ENCODE measurements around the gene PLPP4. TPM values are rescaled to one million over a fixed set of nuclear protein-coding genes. Genes with fewer than 3 reads are reported as not detected.

The PLPP4 gene
- total RNA-seq, 2 donors from 2014 or later = not detected

DNA sequence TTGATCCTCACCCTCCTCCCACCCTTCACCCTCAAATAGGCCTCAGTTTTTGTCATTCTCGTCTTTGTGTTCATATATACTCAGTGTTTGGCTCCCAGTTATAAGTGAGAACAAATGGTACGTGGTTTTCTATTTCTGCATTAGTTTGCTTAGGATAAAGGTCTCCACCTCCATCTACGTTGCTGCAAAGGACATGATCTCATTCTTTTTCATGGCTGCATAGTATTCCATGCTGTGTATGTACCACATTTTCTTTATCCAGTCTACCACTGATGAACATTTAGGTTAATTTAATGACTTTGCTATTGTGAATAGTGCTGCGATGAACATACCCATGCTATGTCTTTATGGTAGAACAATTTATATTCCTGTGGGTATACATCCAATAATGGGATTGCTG is 91.2 kb downstream of the PLPP4 start:
- H3K27ac ChIP-seq = no peak overlapping the region
- H3K9me3 ChIP-seq = no peaks in the 10 kb centered on the region
- no peak for ATAC-seq (ENCODE audit: insufficient number of reproducible peaks, low FRiP score, low read depth)
- no peak overlapping the region for H3K4me3 ChIP-seq
- no peaks in the 10 kb centered on the region for H3K4me1 ChIP-seq (ENCODE audit: control insufficient read depth in 1 of 2, low read depth in 2 of 2)
- TF ChIP-seq, protein P1, sequence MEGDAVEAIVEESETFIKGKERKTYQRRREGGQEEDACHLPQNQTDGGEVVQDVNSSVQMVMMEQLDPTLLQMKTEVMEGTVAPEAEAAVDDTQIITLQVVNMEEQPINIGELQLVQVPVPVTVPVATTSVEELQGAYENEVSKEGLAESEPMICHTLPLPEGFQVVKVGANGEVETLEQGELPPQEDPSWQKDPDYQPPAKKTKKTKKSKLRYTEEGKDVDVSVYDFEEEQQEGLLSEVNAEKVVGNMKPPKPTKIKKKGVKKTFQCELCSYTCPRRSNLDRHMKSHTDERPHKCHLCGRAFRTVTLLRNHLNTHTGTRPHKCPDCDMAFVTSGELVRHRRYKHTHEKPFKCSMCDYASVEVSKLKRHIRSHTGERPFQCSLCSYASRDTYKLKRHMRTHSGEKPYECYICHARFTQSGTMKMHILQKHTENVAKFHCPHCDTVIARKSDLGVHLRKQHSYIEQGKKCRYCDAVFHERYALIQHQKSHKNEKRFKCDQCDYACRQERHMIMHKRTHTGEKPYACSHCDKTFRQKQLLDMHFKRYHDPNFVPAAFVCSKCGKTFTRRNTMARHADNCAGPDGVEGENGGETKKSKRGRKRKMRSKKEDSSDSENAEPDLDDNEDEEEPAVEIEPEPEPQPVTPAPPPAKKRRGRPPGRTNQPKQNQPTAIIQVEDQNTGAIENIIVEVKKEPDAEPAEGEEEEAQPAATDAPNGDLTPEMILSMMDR (IDR thresholded peaks at IDR 0.05) = no peak
- H3K36me3 ChIP-seq = no peaks in the 10 kb centered on the region
- DNase-seq (ENCODE audit: low spot score) = no peak
- no peaks in the 10 kb centered on the region for H3K27me3 ChIP-seq (replicated peaks; ENCODE audit: insufficient read depth)

GRCh38 chr10:120552262-120552661 is 95.2 kb downstream of the PLPP4 start:
- H3K27ac ChIP-seq = no peak overlapping the region
- TF ChIP-seq, protein P1 (IDR thresholded peaks at IDR 0.05) = no peak
- H3K27me3 ChIP-seq (replicated peaks; ENCODE audit: insufficient read depth) = no peaks in the 10 kb centered on the region
- peaks cover 9% of the 10 kb centered on the region for H3K9me3 ChIP-seq
- H3K36me3 ChIP-seq = no peaks in the 10 kb centered on the region
- no peaks in the 10 kb centered on the region for H3K4me1 ChIP-seq (ENCODE audit: control insufficient read depth in 1 of 2, low read depth in 2 of 2)
- H3K4me3 ChIP-seq = no peak overlapping the region
- DNase-seq (ENCODE audit: low spot score) = no peak
- no peak for ATAC-seq (ENCODE audit: insufficient number of reproducible peaks, low FRiP score, low read depth)

GRCh38 chr10:120553911-120554310 is 96.9 kb downstream of the PLPP4 start:
- Histone ChIP-seq H3K27me3 (replicated peaks; ENCODE audit: insufficient read depth) (no peaks in the 10 kb centered on the region), H3K9me3 (peaks cover 9% of the 10 kb centered on the region), H3K4me1 (ENCODE audit: control insufficient read depth in 1 of 2, low read depth in 2 of 2) (no peaks in the 10 kb centered on the region), H3K27ac (no peak overlapping the region), H3K4me3 (no peak overlapping the region), H3K36me3 (no peaks in the 10 kb centered on the region)
- ATAC-seq (ENCODE audit: insufficient number of reproducible peaks, low FRiP score, low read depth) = no peak
- DNase-seq (ENCODE audit: low spot score) = no peak
- TF ChIP-seq, protein P1 (IDR thresholded peaks at IDR 0.05) = no peak

DNA sequence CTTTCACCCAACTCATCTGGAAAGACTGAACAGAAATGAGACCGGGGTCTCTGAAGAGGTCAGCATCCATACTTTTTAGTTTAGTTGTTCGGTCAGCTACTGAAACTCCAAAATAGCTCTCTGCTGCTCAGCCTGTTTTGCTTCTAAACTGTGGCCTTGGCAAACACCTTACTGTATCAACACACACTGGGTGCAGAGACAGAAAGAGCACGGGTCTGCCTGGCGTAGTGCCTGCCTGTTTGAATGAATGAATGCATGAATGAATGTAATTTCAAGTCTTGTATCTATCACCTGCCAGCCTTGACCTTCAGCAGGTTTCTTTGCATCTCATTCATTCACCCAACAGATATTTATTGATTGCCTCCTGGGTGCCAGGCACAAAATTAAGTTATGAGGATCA is 98.4 kb downstream of the PLPP4 start:
- no peak for ATAC-seq (ENCODE audit: insufficient number of reproducible peaks, low FRiP score, low read depth)
- Histone ChIP-seq H3K27ac (no peak overlapping the region), H3K4me1 (ENCODE audit: control insufficient read depth in 1 of 2, low read depth in 2 of 2) (no peaks in the 10 kb centered on the region), H3K9me3 (peaks cover 9% of the 10 kb centered on the region), H3K36me3 (no peaks in the 10 kb centered on the region), H3K27me3 (replicated peaks; ENCODE audit: insufficient read depth) (no peaks in the 10 kb centered on the region), H3K4me3 (no peak overlapping the region)
- no peak for DNase-seq (ENCODE audit: low spot score)
- TF ChIP-seq, protein P1 (IDR thresholded peaks at IDR 0.05) = no peak

DNA sequence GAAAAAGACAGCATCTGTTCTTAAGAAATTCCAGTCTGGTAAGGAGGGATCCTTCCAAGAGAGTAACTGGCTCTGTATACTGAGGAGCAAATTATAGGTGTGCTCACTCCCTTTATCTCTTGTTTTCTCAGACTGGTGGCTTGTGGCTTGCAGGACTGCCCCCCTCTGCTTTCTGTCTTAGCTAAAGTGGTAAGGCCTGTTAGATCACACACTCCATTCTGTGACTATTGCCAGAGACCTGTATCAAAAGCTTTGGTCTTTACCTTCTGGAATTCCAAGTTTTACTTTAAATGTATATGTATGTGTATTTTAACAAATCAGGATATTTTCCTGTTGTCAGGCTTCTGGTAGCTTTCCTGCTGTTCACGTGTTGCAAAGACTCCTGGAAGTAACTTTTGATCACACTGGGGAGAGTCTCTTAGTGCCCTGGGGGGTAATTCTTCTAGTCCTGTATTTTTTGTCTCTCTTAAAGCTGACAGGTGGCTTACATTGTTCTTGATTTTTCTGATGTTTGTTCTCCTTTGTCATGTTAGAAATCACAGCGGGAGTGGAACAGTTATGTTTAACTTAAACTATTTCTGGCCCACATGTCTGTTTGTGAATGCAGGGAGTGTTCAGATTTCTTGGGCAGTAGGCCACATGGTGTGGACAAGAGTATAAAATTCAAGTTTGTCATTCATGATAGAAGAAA is 99.0 kb downstream of the PLPP4 start:
- Histone ChIP-seq H3K4me3 (no peak overlapping the region), H3K4me1 (ENCODE audit: control insufficient read depth in 1 of 2, low read depth in 2 of 2) (no peaks in the 10 kb centered on the region), H3K36me3 (no peaks in the 10 kb centered on the region), H3K9me3 (peaks cover 9% of the 10 kb centered on the region), H3K27ac (no peak overlapping the region), H3K27me3 (replicated peaks; ENCODE audit: insufficient read depth) (no peaks in the 10 kb centered on the region)
- DNase-seq (ENCODE audit: low spot score) (no peak), ATAC-seq (ENCODE audit: insufficient number of reproducible peaks, low FRiP score, low read depth) (no peak)
- TF ChIP-seq, protein P1 (IDR thresholded peaks at IDR 0.05) = no peak
